ENCODE measurements around the gene ABCG4. TPM values are rescaled to one million over a fixed set of nuclear protein-coding genes. Genes with fewer than 3 reads are reported as not detected.
"Not testable (repeated sequence)": the region's sequence is repeated elsewhere in the genome, so short reads cannot be mapped to it uniquely, and the experiment has no call there.

Gene ABCG4
- total and polyA plus RNA-seq, 2 experiments from 2014 or later, result 2.4 to 3.2 TPM

GRCh38 chr11:119180729-119181676 is 32.2 kb downstream of the ABCG4 start:
- H3K4me1 ChIP-seq (ENCODE audit: low read depth), result no peaks in the 10 kb centered on the region
- H3K27ac ChIP-seq, result no peak overlapping the region
- H3K9me3 ChIP-seq (ENCODE audit: low read depth), result no peaks in the 10 kb centered on the region
- TF ChIP-seq CTCF (IDR thresholded peaks at IDR 0.05; ENCODE audit: low read depth, low read length), result no peak
- H3K27me3 ChIP-seq, result no peaks in the 10 kb centered on the region
- peaks cover 3% of the 10 kb centered on the region for H3K36me3 ChIP-seq
- no peak overlapping the region for H3K4me3 ChIP-seq
- no peak for DNase-seq (ENCODE audit: low read depth in 1 of 2, low spot score in 1 of 2)

- H3K9me3 ChIP-seq (ENCODE audit: low read depth), result no peaks in the 10 kb centered on the region
- H3K27me3 ChIP-seq, result no peaks in the 10 kb centered on the region
- H3K4me3 ChIP-seq, result no peak overlapping the region
- no peaks in the 10 kb centered on the region for H3K4me1 ChIP-seq (ENCODE audit: low read depth)
- H3K36me3 ChIP-seq, result peaks cover 3% of the 10 kb centered on the region
- no peak for TF ChIP-seq CTCF (IDR thresholded peaks at IDR 0.05; ENCODE audit: low read depth, low read length)
- H3K27ac ChIP-seq, result no peak overlapping the region
- DNase-seq (ENCODE audit: low read depth in 1 of 2, low spot score in 1 of 2), result no peak
Observed at GRCh38 chr11:119181677-119182412, 33.0 kb downstream of the ABCG4 start.

GRCh38 chr11:119184399-119184798 is 35.5 kb downstream of the ABCG4 start:
- not testable (repeated sequence) for H3K9me3 ChIP-seq (ENCODE audit: low read depth); DNase-seq (ENCODE audit: low read depth in 1 of 2, low spot score in 1 of 2); H3K4me3 ChIP-seq; H3K4me1 ChIP-seq (ENCODE audit: low read depth); H3K27ac ChIP-seq; H3K27me3 ChIP-seq; H3K36me3 ChIP-seq

- H3K27ac ChIP-seq, result no peak overlapping the region
- no peak for DNase-seq (ENCODE audit: low read depth in 1 of 2, low spot score in 1 of 2)
- no peaks in the 10 kb centered on the region for H3K4me1 ChIP-seq (ENCODE audit: low read depth)
- H3K27me3 ChIP-seq, result no peaks in the 10 kb centered on the region
- no peaks in the 10 kb centered on the region for H3K36me3 ChIP-seq
- no peaks in the 10 kb centered on the region for H3K9me3 ChIP-seq (ENCODE audit: low read depth)
- H3K4me3 ChIP-seq, result no peak overlapping the region
- TF ChIP-seq CTCF (IDR thresholded peaks at IDR 0.05; ENCODE audit: low read depth, low read length), result no peak
Observed at GRCh38 chr11:119185981-119186634, 37.3 kb downstream of the ABCG4 start.

- no peak for TF ChIP-seq CTCF (IDR thresholded peaks at IDR 0.05; ENCODE audit: low read depth, low read length)
- H3K27ac ChIP-seq, result no peak overlapping the region
- no peak for DNase-seq (ENCODE audit: low read depth in 1 of 2, low spot score in 1 of 2)
- H3K9me3 ChIP-seq (ENCODE audit: low read depth), result no peaks in the 10 kb centered on the region
- no peaks in the 10 kb centered on the region for H3K4me1 ChIP-seq (ENCODE audit: low read depth)
- no peaks in the 10 kb centered on the region for H3K36me3 ChIP-seq
- no peak overlapping the region for H3K4me3 ChIP-seq
- no peaks in the 10 kb centered on the region for H3K27me3 ChIP-seq
Observed at GRCh38 chr11:119187123-119187892, 38.5 kb downstream of the ABCG4 start.
